OCI-LY1 (cell line): ENCODE results near the gene CRNN.

Experiments
- EZH2 ChIP-seq: fragments of 200-600 bp; sonication (generic), shearing (Covaris generic); IDR thresholded peaks from 2 replicates; pipeline ENCODE4 v1.8.0; 2017; ENCODE audit warnings: borderline replicate concordance, mixed run types, mild to moderate bottlenecking, antibody characterized with exemption, low read length, moderate library complexity, mixed read lengths
- TF ChIP-seq, protein P1 (sequence below): fragments of 200-600 bp; sonication (generic), shearing (Covaris generic); IDR thresholded peaks from 2 replicates; pipeline ENCODE4 v1.5.1; 2017; ENCODE audit warnings: mild to moderate bottlenecking, antibody characterized with exemption, low read length, moderate library complexity, mixed read lengths

DNA sequence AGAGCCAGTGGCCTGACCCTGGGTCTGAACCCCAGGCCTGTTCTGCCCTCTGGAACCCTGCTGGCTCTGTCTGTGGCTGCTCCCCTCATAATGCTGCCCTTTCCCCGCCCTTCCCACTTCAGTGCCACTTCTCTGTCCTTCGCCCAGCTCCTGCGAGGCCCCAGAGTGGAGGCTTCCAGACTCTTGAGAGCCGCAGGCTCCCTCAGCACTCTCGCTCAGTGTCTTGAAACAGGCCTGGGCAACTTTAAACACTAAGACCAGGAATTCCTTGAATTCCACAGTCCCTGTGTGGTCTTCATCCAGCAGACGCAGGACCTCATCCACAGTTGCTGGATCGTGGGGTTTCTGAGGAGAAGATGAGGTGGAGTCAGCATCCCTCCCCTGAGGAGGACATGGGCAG, 3.5 kb downstream of the CRNN start:
- TF ChIP-seq EZH2: no peak
- TF ChIP-seq, protein P1, sequence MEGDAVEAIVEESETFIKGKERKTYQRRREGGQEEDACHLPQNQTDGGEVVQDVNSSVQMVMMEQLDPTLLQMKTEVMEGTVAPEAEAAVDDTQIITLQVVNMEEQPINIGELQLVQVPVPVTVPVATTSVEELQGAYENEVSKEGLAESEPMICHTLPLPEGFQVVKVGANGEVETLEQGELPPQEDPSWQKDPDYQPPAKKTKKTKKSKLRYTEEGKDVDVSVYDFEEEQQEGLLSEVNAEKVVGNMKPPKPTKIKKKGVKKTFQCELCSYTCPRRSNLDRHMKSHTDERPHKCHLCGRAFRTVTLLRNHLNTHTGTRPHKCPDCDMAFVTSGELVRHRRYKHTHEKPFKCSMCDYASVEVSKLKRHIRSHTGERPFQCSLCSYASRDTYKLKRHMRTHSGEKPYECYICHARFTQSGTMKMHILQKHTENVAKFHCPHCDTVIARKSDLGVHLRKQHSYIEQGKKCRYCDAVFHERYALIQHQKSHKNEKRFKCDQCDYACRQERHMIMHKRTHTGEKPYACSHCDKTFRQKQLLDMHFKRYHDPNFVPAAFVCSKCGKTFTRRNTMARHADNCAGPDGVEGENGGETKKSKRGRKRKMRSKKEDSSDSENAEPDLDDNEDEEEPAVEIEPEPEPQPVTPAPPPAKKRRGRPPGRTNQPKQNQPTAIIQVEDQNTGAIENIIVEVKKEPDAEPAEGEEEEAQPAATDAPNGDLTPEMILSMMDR: no peak
